Stimulated activated CD8-positive, alpha-beta memory T cell treated with anti-CD3 and anti-CD28 coated beads, Interleukin-12 subunit alpha, Interleukin-12 subunit beta, amount 100 ng/mL, for 24 hours (primary cell): Measurements from ENCODE around the gene THOC6.

Source experiments
- DNase-seq: peaks from one replicate; pipeline ENCODE4 v3.0.0-alpha.2; 2020; ENCODE audit errors: extremely low read depth

THOC6 gene

DNA sequence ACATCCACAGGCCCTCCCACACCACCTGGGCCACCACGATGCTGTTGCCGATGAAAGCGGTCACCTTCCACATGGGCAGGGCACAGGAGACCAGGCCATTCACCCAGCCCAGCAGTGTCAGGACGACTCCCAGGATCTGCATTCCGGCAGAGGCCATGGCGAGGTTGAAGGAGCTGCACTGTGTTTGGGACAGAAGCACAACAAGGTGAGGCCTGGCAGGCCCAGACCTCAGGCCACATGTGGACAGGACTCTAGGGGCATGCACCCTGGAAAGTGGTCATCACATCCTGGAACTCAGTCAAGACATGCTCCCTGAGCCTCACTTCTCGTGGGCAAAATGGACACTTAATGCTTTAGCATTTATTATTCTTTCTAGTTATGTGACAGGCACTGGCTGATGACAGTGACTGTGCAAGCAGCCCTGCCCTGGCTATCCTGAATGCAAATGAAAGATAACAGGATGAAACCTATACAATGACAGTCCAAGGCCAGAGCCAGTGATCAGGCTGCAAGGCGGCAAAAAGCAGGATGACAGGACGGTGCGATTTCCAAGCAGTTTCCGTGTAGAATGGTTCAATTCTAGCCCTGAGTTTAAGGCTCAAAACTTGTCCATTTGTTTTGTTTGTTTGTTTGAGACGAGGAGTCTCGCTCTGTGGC is 7.8 kb upstream of the THOC6 start:
- no peak for DNase-seq

DNA sequence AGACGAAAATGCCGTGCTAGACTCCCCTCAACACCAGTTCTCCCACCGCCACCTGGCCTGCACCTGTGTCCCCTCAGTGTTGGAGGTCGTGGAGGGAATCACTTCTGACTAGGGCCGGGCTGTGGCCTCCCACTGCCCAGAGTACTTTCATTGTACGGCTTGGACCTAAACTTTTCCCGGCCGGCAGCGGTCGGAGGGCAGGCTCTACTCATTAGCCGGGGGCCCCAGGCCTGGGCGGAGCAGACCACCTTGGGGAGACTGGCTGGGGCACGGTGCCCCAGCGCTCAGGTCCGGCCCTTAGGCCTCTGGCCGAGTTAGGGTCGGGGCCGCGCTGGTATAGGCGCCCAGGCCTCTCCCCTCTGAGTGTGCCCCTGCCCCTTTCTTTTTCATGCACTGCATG is 6.5 kb upstream of the THOC6 start:
- DNase-seq, result no peak

DNA sequence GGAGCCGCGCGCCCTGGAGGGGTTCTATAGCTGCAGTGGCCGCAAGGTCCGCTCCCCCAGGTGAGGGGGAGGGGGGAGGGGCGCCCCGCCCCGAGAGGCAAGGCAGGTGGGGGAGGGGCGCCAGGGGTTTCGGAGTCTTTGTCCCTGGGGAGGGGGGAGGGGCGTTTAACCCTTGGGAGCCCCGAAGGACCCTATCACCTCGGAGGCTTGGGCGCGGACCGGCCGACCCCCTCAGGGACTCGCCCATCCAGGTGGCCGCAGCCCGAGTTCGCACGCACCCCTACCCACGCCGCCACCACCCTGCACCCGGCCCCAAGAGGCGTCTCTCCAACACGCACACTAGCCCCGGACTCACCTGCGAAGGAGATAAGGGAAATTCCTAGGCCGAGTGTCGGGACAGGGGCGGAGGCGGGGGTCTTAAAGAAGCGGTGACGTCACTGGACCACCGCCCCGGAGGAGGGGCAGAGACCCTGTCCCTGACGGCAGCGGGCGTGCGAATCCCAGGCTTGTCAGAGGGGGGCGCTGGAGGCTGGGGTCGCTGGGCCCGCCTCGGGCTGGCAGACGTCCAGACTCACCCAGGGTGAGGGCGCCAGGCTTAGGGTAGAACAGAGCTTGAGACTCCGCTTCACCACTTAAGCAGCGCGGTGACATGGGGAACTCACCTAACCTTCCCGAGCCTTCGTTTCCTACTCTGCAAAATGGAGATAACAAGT is 5.9 kb upstream of the THOC6 start, which contains the start of gene CLDN6:
Gene CLDN6, minus strand, starts transcription at position 390 of the 713 bp plus-strand sequence. CDS start 2,162 bp downstream, outside the sequence.
- no peak for DNase-seq

DNA sequence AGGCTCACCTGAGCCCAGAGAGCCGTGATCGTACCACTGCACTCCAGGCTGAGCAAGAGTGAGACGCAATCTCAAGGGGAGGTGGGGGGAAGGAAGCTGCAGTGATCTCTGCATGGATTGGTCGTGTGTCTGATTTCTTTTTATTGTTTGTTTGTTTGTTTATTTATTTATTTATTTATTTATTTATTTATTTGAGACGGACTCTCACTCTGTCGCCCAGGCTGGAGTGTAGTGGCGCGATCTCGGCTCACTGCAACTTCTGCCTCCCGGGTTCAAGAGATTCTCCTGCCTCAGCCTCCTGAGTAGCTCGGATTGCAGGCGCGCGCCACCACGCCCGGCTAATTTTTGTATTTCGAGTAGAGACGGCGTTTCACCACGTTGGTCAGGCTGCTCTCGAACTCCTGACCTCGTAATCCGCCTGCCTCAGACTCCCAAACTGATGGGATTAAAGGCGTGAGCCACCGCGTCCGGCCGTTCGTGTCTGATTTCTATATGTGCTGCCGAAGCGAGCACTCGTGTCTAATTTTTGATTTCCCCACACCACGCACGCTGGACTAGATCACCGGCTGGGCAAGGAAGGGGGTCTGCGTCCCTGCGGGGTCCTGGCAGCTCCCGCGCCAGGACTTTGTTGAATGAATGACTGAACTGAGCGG is 4.1 kb upstream of the THOC6 start:
- no peak for DNase-seq

DNA sequence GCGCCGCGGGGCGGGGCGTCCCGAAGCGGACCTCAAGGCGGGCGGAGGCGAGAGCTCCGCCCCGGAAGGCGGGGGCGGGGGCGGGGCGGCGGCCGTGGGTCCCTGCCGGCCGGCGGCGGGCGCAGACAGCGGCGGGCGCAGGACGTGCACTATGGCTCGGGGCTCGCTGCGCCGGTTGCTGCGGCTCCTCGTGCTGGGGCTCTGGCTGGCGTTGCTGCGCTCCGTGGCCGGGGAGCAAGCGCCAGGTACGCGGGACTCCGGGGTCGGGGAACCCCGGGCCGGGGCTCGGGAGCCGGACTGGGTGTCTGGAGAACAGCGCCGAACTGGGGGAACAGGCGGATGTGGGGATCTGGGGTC is 3.6 kb upstream of the THOC6 start, which contains the start of gene TNFRSF12A:
Gene TNFRSF12A, plus strand, starts transcription at position 122 of the 357 bp plus-strand sequence. Its CDS starts 30 bp downstream, at position 152.
- DNase-seq, result no peak

DNA sequence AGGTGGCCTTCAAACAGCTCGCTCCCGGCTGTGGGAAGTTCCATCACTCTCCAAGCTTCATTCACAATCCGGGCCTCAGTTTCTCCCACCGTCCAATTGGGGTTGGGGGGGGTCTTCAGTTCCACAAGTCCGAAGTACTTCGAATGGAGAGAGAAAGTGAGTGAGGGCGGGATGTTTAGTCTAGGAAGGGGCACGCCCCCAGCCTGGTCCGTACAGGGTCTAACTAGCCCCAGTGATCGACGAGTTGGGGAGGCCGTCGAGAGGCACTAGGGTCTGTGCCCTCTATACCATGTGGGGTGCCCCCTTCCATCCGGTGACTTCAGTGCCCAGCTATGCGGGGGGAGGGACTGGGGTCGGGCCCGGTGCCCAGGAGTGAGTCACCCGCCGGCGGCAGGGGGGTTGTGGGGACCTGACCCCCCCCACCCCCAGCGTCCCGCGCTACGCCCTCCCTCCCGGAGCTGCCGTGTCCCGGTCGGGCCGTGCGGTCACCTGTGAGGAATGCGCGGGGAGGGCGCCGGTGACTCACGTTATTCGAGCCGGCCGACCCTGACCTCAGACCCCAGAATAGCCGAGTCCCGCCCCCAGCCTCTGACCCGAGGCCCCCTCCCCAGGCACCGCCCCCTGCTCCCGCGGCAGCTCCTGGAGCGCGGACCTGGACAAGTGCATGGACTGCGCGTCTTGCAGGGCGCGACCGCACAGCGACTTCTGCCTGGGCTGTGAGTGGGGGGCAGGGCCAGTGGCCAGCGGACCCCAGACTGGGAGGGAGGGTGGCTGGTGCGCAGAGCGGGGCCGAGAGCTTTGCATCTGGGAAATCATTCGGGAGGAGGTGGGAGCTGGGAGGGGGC is 3.0 kb upstream of the THOC6 start:
- no peak for DNase-seq

DNA sequence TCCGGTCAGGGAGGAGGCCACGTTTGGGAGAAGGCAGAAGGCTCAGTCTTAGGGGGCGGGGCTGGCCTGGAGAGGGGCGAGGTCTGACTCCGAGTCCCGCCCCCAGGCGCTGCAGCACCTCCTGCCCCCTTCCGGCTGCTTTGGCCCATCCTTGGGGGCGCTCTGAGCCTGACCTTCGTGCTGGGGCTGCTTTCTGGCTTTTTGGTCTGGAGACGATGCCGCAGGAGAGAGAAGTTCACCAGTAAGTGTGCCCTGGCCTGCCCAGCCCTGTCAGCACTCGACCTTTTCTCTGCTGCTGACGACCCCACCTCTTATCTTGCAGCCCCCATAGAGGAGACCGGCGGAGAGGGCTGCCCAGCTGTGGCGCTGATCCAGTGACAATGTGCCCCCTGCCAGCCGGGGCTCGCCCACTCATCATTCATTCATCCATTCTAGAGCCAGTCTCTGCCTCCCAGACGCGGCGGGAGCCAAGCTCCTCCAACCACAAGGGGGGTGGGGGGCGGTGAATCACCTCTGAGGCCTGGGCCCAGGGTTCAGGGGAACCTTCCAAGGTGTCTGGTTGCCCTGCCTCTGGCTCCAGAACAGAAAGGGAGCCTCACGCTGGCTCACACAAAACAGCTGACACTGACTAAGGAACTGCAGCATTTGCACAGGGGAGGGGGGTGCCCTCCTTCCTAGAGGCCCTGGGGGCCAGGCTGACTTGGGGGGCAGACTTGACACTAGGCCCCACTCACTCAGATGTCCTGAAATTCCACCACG is 2.2 kb upstream of the THOC6 start:
- DNase-seq, result peak; percentile 64

DNA sequence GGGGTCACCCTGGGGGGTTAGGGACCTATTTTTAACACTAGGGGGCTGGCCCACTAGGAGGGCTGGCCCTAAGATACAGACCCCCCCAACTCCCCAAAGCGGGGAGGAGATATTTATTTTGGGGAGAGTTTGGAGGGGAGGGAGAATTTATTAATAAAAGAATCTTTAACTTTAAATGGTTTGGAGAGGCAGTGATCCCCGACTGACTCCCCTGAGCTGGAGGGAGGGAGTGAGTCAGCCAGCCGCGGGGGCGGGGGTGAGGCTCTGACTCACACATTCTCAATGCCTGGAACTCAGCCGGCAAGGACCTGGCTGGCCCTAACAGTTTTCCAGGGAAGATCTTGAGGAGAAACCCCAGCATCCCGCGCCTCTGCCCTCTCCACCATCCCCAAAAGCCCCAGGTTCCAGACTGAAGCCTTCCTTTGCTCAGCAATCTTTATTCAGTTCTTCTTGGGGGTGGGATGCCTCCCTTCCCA is 1.6 kb upstream of the THOC6 start:
- DNase-seq, result peak; percentile 82

DNA sequence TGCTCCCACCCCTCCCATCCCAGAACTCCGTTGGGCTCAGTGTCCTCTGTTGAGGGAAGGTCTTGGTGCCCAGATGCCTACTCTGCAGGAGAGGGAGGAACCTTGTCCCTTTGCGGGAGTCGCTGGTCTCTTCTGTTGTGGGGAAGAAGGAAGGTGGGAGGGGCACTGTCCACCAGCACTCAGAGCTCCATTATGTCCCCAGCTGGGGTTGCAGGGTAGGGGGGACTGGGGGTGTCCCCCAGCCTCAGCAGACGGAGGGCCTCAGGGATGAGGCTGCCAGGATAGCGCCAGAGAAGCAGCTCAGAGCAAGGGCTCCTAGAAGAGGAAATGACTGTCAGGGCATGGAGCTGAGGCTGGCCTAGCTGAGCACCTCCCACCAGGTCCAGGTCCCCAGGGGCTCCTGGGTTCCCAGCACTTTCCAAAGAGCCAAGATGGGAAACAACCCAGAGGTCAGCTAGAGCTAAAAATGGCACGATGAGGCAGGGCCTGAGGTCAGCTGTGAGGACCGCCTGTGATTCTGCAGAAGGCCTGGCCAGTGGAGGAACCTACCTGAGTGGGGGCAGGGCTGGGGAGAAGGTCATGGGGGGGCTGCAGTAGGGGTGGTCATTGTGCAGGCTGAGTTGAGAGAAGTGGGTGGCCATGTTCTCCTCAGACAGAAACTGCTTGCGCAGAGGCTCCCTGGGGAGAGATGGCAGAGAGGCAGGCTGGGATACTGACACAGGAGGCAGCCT is 986 bp upstream of the THOC6 start:
- DNase-seq, result no peak

DNA sequence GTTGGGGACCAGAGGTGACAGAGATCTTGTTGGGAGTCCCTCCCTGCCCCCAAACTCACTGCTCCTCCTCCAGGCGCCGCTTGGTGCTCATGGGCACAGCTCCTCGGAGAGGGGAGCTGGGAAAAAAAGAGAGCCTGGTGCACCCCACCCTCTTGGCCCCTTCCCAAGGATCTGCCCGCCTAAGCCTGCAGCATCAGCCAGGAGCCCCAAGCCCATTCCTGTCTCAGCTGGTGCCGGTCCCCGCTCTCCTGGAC is 493 bp upstream of the THOC6 start:
- DNase-seq, result no peak

DNA sequence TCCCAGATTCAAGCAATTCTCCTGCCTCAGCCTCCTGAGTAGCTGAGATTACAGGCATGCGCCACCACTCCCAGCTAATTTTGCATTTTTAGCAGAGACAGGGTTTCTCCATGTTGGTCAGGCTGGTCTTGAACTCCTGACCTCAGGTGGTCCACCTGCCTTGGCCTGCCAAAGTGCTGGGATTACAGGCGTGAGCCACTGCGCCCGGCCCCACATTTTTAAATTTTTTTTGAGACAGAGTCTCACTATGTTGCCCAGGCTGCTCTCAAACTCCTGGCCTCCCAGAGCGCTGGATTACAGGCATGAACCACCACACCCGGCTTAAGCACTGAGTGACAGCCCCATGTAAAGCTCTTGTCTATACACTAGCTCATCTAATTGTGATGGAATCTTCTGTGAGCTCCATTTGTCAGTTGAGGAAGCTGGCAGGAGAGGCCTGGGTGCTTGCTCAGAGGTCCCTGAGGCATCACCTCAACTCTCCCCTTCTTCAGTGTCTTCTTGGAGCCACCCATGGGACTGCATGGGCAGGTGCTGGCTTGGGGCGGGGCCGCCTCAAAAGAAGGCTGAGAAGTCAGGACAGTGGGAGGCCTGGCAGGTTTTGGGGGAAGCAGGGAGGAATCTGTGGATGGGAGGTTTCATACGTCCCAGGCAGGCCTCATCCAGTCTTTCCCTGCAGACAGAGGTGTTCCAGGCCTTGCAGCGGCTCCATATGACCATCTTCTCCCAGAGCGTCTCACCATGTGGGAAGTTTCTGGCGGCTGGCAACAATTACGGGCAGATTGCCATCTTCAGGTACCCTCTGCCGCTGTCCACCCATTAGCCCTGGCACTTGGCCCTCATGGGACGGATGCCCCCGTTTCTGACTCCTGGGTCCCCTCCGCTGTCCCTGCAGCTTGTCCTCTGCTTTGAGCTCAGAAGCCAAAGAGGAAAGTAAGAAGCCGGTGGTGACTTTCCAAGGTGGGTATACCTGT is 1.5 kb downstream of the THOC6 start:
- no peak for DNase-seq

DNA sequence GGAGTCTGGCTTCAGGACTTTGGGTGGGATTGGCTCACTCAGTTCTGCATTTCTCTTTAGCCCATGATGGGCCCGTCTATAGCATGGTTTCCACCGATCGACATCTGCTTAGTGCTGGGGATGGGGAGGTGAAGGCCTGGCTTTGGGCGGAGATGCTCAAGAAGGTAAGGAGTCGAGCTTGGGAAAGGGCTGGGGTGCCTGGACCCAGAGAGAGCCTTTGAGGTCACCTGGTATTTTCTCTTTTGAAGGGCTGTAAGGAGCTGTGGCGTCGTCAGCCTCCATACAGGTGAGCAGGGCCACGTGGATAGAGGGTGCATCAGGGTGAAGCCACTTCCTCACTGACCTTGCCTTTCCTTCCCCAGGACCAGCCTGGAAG is 2.2 kb downstream of the THOC6 start:
- no peak for DNase-seq

DNA sequence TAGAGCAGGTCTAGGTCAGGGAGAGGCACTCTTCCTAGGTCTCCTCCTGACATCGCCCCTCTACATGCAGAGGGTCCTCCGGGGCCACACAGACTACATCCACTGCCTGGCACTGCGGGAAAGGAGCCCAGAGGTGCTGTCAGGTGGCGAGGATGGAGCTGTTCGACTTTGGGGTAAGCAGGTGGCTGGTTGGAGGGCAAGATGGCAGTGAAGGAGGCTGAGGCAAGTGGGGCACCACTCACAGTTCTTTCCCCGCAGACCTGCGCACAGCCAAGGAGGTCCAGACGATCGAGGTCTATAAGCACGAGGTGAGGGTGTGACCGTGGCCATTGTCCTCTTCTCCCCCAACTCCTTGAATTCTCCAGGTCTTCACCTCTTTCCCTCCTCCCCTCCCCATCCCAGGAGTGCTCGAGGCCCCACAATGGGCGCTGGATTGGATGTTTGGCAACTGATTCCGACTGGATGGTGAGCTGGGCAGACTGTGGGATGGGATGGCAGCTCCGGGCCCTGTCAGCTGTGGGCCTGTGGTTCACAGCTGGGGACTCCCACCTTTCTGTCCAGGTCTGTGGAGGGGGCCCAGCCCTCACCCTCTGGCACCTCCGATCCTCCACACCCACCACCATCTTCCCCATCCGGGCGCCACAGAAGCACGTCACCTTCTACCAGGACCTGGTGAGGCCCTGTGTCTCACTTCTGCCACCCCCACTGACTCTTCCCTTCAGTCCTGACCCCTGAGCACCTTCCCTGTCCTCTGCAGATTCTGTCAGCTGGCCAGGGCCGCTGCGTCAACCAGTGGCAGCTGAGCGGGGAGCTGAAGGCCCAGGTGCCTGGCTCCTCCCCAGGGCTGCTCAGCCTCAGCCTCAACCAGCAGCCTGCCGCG is 3.0 kb downstream of the THOC6 start:
- DNase-seq, result no peak

DNA sequence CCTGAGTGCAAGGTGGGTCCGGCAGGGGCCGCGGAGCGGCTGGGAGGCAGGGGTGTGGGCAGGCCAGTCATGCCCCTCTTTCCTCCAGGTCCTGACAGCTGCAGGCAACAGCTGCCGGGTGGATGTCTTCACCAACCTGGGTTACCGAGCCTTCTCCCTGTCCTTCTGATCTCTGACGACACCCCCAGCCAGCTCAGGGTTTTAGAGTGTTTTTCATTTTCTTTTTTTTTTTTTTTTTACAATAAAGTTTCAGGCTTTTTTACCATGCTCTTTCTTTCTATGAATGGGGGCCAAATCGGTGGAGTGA is 3.6 kb downstream of the THOC6 start:
- DNase-seq, result no peak

DNA sequence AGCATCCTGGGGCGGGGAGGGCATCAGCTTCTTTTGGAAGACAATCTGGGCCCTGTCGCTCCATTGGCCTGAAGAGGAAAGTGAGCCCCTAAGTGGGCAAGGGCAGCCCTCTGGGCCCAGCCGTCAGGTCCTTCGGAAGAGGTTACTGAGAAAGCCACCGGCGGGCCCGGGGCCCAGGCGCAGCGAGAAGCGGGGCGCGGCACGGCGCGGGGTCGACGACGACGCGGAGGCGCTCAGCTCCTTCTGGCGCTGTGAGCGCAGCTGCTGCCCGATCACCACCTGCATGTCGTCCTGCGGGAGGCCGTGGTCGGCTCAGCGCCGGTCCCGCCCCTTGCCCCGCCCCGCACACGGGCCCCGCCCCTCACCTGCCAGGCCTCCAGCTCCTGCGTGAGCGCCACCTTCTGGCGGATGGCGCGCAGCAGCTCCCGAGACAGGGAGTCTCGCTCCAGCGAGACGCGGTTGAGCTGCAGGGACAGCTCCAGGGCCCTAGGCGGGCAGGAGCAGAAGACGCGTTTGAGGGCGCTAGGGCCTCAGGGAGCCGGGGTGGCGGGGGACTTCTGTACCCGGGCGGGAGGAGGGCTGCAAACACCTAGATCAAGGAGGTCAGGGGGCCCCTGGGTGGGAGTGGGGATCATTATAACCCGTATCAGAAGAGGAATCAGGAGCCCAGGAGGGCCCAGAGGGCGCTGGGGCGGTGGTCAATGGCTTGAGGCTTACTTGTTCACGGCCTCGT is 4.3 kb downstream of the THOC6 start:
- DNase-seq, result peak; percentile 64

DNA sequence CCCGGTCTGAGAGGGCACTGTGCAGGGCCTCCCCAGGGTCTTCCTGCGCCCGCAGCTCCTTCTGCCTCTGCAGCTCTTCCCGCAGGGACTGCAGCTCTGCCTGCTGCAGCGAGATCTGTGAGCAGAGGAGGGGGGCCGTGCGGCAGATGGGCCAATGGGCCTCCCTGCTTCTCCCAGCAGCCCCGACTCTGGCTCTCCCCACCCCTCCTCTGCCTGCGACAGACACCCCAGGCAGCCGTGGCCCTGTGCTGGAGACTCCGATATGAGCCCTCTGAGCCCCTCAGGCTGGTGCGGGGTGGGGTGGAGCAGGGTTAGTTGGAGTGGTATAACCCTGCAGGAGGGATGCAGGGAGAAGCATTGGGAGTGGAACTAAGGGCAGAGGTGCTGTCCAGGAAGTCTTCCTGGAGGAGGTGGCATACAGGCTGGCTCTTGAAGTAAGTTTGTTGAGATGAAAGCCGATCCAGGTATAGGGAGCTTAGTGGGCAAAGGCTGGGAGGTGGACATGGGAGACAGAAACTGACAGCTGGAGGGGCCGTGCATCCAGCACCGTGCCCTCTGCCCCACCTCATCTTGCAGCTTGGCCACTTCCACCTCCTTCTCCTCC is 5.0 kb downstream of the THOC6 start:
- DNase-seq, result no peak

DNA sequence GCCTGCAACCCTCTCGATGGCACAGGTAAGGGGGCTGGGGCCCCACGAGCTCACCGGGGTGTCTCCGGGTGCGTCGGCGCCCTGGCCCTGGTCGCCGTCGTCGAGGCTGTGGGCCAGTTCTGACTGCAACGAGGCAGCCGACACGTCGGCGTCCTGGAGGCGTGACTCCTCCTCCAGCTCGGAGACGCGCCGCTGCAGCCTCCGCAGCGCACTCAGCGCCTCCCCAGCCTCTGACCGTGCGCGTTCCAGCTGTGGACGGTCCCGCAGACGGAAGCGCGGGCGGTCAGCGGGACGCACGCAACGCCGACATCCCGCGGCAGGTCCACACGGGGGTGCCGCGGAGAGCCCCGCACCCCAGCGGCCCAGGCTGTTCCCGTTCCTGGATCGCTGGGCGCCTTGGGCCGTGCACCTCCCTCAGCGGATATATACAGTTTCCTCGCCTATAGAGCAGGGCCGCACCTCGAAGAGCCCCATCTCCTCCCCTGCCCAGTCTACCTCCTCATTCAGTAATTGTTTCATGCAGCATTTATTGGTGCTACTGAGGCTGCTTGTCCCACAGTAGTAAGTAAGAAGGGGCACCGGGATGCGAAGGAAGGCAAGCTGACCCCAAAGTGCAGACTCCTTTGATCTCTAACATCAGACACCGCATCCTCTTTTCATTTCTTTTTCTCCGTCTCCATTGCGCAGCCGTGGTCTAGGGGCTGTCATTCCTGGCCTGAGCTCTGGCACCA is 5.8 kb downstream of the THOC6 start:
- DNase-seq, result no peak
